ENCODE measurements around the gene ALDH1A3. TPM values are rescaled to one million over a fixed set of nuclear protein-coding genes. Genes with fewer than 3 reads are reported as not detected.

The ALDH1A3 gene
- total and polyA plus RNA-seq, 2 of the 13 experiments (the other 11 are each of a cell fraction or from before 2014, with no cell fraction given), result not detected

DNA sequence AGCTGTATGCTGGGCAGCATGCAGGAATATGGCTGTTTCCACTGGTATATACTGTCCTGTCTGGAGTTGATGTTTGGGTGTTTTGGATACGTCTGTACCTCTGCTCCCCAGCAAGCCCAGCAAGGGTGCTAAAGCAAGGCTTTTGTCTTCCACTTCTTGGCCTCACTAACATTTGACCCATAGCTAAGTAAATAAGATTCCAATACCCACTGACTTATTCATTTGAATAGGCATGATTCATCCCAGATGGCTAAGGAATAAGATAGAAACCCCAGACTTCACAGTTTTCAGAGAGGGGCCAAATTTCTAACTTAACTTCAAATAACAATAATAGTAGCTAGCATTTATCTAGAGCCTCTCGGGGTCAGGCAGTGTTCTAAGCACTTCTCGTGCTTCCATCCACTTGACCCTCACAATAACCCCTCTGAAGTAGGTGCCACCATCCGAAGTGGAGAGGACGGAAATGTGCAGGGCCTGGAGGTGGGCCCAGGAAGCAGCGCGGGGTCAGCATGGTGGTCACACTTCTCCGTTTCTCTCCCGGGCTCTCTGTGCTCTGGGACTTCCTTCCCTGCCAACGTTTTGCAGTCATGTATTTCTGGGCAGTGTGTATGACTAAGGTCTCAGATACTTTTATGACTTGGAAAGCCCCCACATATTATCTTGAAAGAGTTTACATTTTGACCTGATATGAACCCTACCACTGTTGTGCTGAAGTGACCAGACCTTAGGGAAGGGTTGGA lies 78.9 kb downstream of the ALDH1A3 start:
- CTCF ChIA-PET (ENCODE audit: low intra/inter-chr PET ratio, low total read pairs), result no interaction called here
- H3K36me3 ChIP-seq (replicated peaks in 1 of 2; ENCODE audit: control insufficient read depth in 1 of 2, insufficient read depth in 2 of 2, low read length in 2 of 2), result no peaks in the 10 kb centered on the region
- no peak overlapping the region for H2AFZ ChIP-seq (ENCODE audit: low read length)
- no TSS peak for BruUV-seq (replicated peaks)
- POLR2A ChIA-PET, result no interaction called here
- FAIRE-seq (no peak), DNase-seq (ENCODE audit: low spot score) (no peak), ATAC-seq (no peak)
- no peak overlapping the region for H3K9ac ChIP-seq (ENCODE audit: insufficient read depth, low read depth, low read length)
- no peaks in the 10 kb centered on the region for H3K79me2 ChIP-seq (ENCODE audit: insufficient read depth, low read length)
- H3K4me2 ChIP-seq (ENCODE audit: low read depth, low read length), result no peak overlapping the region
- no peaks in the 10 kb centered on the region for H3K4me1 ChIP-seq (ENCODE audit: insufficient read depth, low read length)
- no peaks in the 10 kb centered on the region for H4K20me1 ChIP-seq (ENCODE audit: insufficient read depth, low read length)
- no peak overlapping the region for H3K27ac ChIP-seq (ENCODE audit: extremely low read length, insufficient read depth, low read length)
- in situ Hi-C loops (cut with HindIII; ENCODE audit: extremely low pct_ligation_motif_present, low pct_unique_long_range_greater_than_20kb) (no loop called here), intact Hi-C loops (cut with micrococcal nuclease; ENCODE audit: unreplicated experiment) (no loop called here)
- peaks cover 3 to 27% of the 10 kb centered on the region in 2 experiments for H3K27me3 ChIP-seq (ENCODE audit: control insufficient read depth in 1 of 2, insufficient read depth in 2 of 2, low read length in 2 of 2)
- no peaks in the 10 kb centered on the region for H3K9me3 ChIP-seq (ENCODE audit: low read length)
- H3K4me3 ChIP-seq (replicated peaks in 1 of 3; ENCODE audit: insufficient read depth in 1 of 3, low read depth in 2 of 3, low read length in 3 of 3), result no peak overlapping the region
- 21% methylated on average over 10 of the region's 10 CpGs for WGBS (ENCODE audit: low lambda C conversion rate)
- TF ChIP-seq ZNF441 (CRISPR knock-in tag; IDR thresholded peaks at IDR 0.05; ENCODE audit: borderline replicate concordance) (no peak), ZNF333 (CRISPR knock-in tag; IDR thresholded peaks at IDR 0.05; ENCODE audit: borderline replicate concordance) (no peak), ZBTB38 (CRISPR knock-in tag; IDR thresholded peaks at IDR 0.05) (no peak), TCF12 (IDR thresholded peaks at IDR 0.05) (no peak), TCF12 (CRISPR knock-in tag; IDR thresholded peaks at IDR 0.05) (no peak), ZNF20 (CRISPR knock-in tag; IDR thresholded peaks at IDR 0.05) (no peak), SOX5 (CRISPR knock-in tag; IDR thresholded peaks at IDR 0.05; ENCODE audit: borderline replicate concordance) (no peak), ZNF501 (CRISPR knock-in tag; IDR thresholded peaks at IDR 0.05) (no peak)
